Measurements from ENCODE around the gene APOA1.

Gene APOA1

GRCh38 chr11:116787436-116787785 lies 50.0 kb downstream of the APOA1 start:
- peak overlapping the region; percentile 79 for H3K4me3 ChIP-seq (ENCODE audit: control insufficient read depth, low read depth, low read length)

GRCh38 chr11:116786966-116787365 lies 50.5 kb downstream of the APOA1 start:
- peak overlapping the region; percentile 79 for H3K4me3 ChIP-seq (ENCODE audit: control insufficient read depth, low read depth, low read length)
- TF ChIP-seq CTCF (conservative IDR thresholded peaks at IDR 0.05; ENCODE audit: control insufficient read depth, insufficient read depth, low read depth, low read length): no peak
- DNase-seq (ENCODE audit: low read depth): no peak

More at GRCh38 chr11:116787436-116787785, 50.0 kb downstream of the APOA1 start:
- no peak for DNase-seq (ENCODE audit: low read depth)
- TF ChIP-seq CTCF (conservative IDR thresholded peaks at IDR 0.05; ENCODE audit: control insufficient read depth, insufficient read depth, low read depth, low read length): no peak

GRCh38 chr11:116786326-116786725 lies 51.1 kb downstream of the APOA1 start:
- TF ChIP-seq CTCF (conservative IDR thresholded peaks at IDR 0.05; ENCODE audit: control insufficient read depth, insufficient read depth, low read depth, low read length): no peak
- DNase-seq (ENCODE audit: low read depth): no peak
- no peak overlapping the region for H3K4me3 ChIP-seq (ENCODE audit: control insufficient read depth, low read depth, low read length)

All from fibroblast of mammary gland (primary cell).